ENCODE results near the gene OR5A1.

OR5A1 gene

GRCh38 chr11:59473015-59473414, 36.7 kb downstream of the OR5A1 start, which contains the start of gene OR4D10:
Gene OR4D10, plus strand, starts transcription at chr11:59473315. Its CDS starts 4,115 bp downstream, at chr11:59477430.
- no peak for DNase-seq (ENCODE audit: low spot score)
- no peak within 1 kb of the TSS for H3K27ac ChIP-seq
- TF ChIP-seq CTCF (IDR thresholded peaks at IDR 0.05): no peak
- H3K4me3 ChIP-seq: no peak within 1 kb of the TSS

- Histone ChIP-seq H3K27ac (no peak overlapping the region), H3K4me3 (no peak overlapping the region)
- DNase-seq (ENCODE audit: low spot score): no peak
- no peak for TF ChIP-seq CTCF (IDR thresholded peaks at IDR 0.05)
These were observed 38.9 kb downstream of the OR5A1 start for GRCh38 chr11:59475176-59475575.

GRCh38 chr11:59479906-59480305, 43.6 kb downstream of the OR5A1 start:
- no peak for DNase-seq (ENCODE audit: low spot score)
- Histone ChIP-seq H3K4me3 (no peak overlapping the region), H3K27ac (no peak overlapping the region)
- TF ChIP-seq CTCF (IDR thresholded peaks at IDR 0.05): no peak

GRCh38 chr11:59480359-59480758, 44.1 kb downstream of the OR5A1 start:
- Histone ChIP-seq H3K4me3 (no peak overlapping the region), H3K27ac (no peak overlapping the region)
- DNase-seq (ENCODE audit: low spot score): no peak
- TF ChIP-seq CTCF (IDR thresholded peaks at IDR 0.05): no peak
